GM23338 (cell line): ENCODE data around the gene ARAP1.

Source experiments
- CTCF ChIP-seq, 2 experiments: fragments of 200-600 bp in 1 of 2; sonication (generic) in 1 of 2; conservative IDR thresholded peaks; 2 replicates each; pipeline versions ENCODE4 v1.5.1 to v1.6.1; 2016 to 2017; ENCODE audit warnings: antibody characterized with exemption in 2 of 2, low read depth in 2 of 2, mild to moderate bottlenecking in 2 of 2, moderate library complexity in 1 of 2
- JUNB ChIP-seq: IDR thresholded peaks from one replicate; pipeline ENCODE4 v1.6.1; 2016; ENCODE audit warnings: antibody characterized with exemption; ENCODE audit not compliant: unreplicated experiment
- POLR2AphosphoS5 ChIP-seq: IDR thresholded peaks from 2 replicates; pipeline ENCODE4 v1.6.1; 2016; ENCODE audit warnings: antibody characterized with exemption, low read depth
- REST ChIP-seq: IDR thresholded peaks from one replicate; pipeline ENCODE4 v1.6.1; 2018; ENCODE audit warnings: antibody characterized with exemption; ENCODE audit not compliant: unreplicated experiment

- TF ChIP-seq CTCF (conservative IDR thresholded peaks at IDR 0.05; ENCODE audit: low read depth in 2 of 2) = no peak
- no peak for TF ChIP-seq POLR2AphosphoS5
- no peak for TF ChIP-seq REST
- TF ChIP-seq JUNB = no peak
These were observed 86.2 kb downstream of the ARAP1 start for GRCh38 chr11:72665911-72666472.
